H9 (cell line): ENCODE measurements around the gene ATP13A4. TPM values are rescaled to one million over a fixed set of nuclear protein-coding genes. Genes with fewer than 3 reads are reported as not detected.

Experiments used
- DNase-seq: peaks from one replicate; pipeline ENCODE4 v3.0.0-alpha.2; 2017
- H2AFZ ChIP-seq: one replicate; pipeline ENCODE4 v1.6.1; 2013; ENCODE audit warnings: mild to moderate bottlenecking, low read length, control low read depth, moderate library complexity
- H2AK5ac ChIP-seq: 2 replicates; pipeline ENCODE4 v1.6.1; 2013; ENCODE audit warnings: low read length, control low read depth, mixed read lengths; ENCODE audit not compliant: insufficient read length
- H2BK120ac ChIP-seq: one replicate; pipeline ENCODE4 v1.6.1; 2013; ENCODE audit warnings: low read depth, mild to moderate bottlenecking, low read length, control low read depth, inconsistent platforms; ENCODE audit not compliant: poor library complexity, severe bottlenecking
- H2BK12ac ChIP-seq: 2 replicates; pipeline ENCODE4 v1.6.1; 2013; ENCODE audit warnings: low read length, control low read depth, mixed read lengths, low read depth; ENCODE audit not compliant: insufficient read length
- H2BK15ac ChIP-seq: 2 replicates; pipeline ENCODE4 v1.6.1; 2013; ENCODE audit warnings: low read depth, low read length, control low read depth
- H2BK20ac ChIP-seq: one replicate; pipeline ENCODE4 v1.6.1; 2013; ENCODE audit warnings: low read depth, mild to moderate bottlenecking, low read length, control low read depth, inconsistent platforms; ENCODE audit not compliant: poor library complexity, severe bottlenecking
- H2BK5ac ChIP-seq: 2 replicates; pipeline ENCODE4 v1.6.1; 2013; ENCODE audit warnings: low read length, control low read depth, mixed read lengths; ENCODE audit not compliant: insufficient read length
- H3K14ac ChIP-seq: 2 replicates; pipeline ENCODE4 v1.6.1; 2013; ENCODE audit warnings: low read length, control low read depth; ENCODE audit not compliant: insufficient read depth
- H3K18ac ChIP-seq: 2 replicates; pipeline ENCODE4 v1.6.1; 2013; ENCODE audit warnings: low read depth, mild to moderate bottlenecking, mixed read lengths, low read length, control low read depth; ENCODE audit not compliant: insufficient read length
- H3K23ac ChIP-seq: 2 replicates; pipeline ENCODE4 v1.6.1; 2013; ENCODE audit warnings: low read length, control low read depth, mixed read lengths, low read depth; ENCODE audit not compliant: insufficient read length
- H3K23me2 ChIP-seq: 2 replicates; pipeline ENCODE4 v1.6.1; 2013; ENCODE audit warnings: low read depth, mild to moderate bottlenecking, mixed read lengths, low read length, control low read depth; ENCODE audit not compliant: insufficient read length, poor library complexity, severe bottlenecking
- H3K27ac ChIP-seq: 2 replicates; pipeline ENCODE4 v1.5.1; 2013; ENCODE audit warnings: low read length, control low read depth, mixed read lengths, low read depth; ENCODE audit not compliant: insufficient read length
- H3K27me3 ChIP-seq: 2 replicates; pipeline ENCODE4 v1.6.1; 2013; ENCODE audit warnings: low read length, control low read depth, inconsistent platforms; ENCODE audit not compliant: insufficient read depth
- H3K4ac ChIP-seq: 2 replicates; pipeline ENCODE4 v1.6.1; 2013; ENCODE audit warnings: low read depth, mild to moderate bottlenecking, control low read depth, inconsistent platforms, low read length, moderate library complexity
- H3K4me1 ChIP-seq: 2 replicates; pipeline ENCODE4 v1.6.1; 2013; ENCODE audit warnings: low read length, control low read depth, inconsistent platforms; ENCODE audit not compliant: insufficient read depth
- H3K4me2 ChIP-seq: 2 replicates; pipeline ENCODE4 v1.6.1; 2013; ENCODE audit warnings: low read length, control low read depth, mixed read lengths; ENCODE audit not compliant: insufficient read length, insufficient read depth
- H3K56ac ChIP-seq: 2 replicates; pipeline ENCODE4 v1.6.1; 2013; ENCODE audit warnings: low read depth, mild to moderate bottlenecking, mixed read lengths, low read length, control low read depth; ENCODE audit not compliant: insufficient read length
- H3K79me1 ChIP-seq: 2 replicates; pipeline ENCODE4 v1.6.1; 2013; ENCODE audit warnings: low read depth, mild to moderate bottlenecking, moderate library complexity, low read length, control low read depth, inconsistent platforms; ENCODE audit not compliant: insufficient read depth, poor library complexity, severe bottlenecking
- H3K79me2 ChIP-seq: 2 replicates; pipeline ENCODE4 v1.6.1; 2013; ENCODE audit warnings: low read length, control low read depth, inconsistent platforms; ENCODE audit not compliant: insufficient read depth
- H3K9ac ChIP-seq: 2 replicates; pipeline ENCODE4 v1.6.1; 2013; ENCODE audit warnings: low read length, control low read depth, mixed read lengths; ENCODE audit not compliant: insufficient read length; ENCODE audit errors: extremely low read depth
- H3K9me3 ChIP-seq: one replicate; pipeline ENCODE4 v1.6.1; 2013; ENCODE audit warnings: low read depth, low read length, inconsistent platforms; ENCODE audit not compliant: control insufficient read depth
- H3T11ph ChIP-seq: one replicate; pipeline ENCODE4 v1.6.1; 2013; ENCODE audit warnings: mild to moderate bottlenecking, low read length, control low read depth, inconsistent platforms
- H4K20me1 ChIP-seq: one replicate; pipeline ENCODE4 v1.6.1; 2013; ENCODE audit not compliant: control insufficient read depth, insufficient read length, insufficient read depth
- H4K5ac ChIP-seq: 2 replicates; pipeline ENCODE4 v1.6.1; 2013; ENCODE audit warnings: low read depth, mild to moderate bottlenecking, mixed read lengths, low read length, control low read depth; ENCODE audit not compliant: insufficient read length
- H4K8ac ChIP-seq: replicated peaks from 2 replicates; pipeline ENCODE4 v1.6.1; 2013; ENCODE audit warnings: low read length, control low read depth, mixed read lengths, low read depth; ENCODE audit not compliant: insufficient read length
- H4K91ac ChIP-seq: 2 replicates; pipeline ENCODE4 v1.6.1; 2013; ENCODE audit warnings: low read depth, mild to moderate bottlenecking, moderate library complexity, mixed read lengths, low read length, control low read depth; ENCODE audit not compliant: insufficient read length
- H3K27ac Mint-ChIP-seq, 3 experiments: 2 replicates in 2 of 3; 3 replicates in 1 of 3; pipeline ENCODE4 v1.8.0; 2020 to 2021; ENCODE audit warnings: mixed read lengths in 3 of 3, mild to moderate bottlenecking in 1 of 3, moderate library complexity in 1 of 3
- H3K27me3 Mint-ChIP-seq: 2 replicates; pipeline ENCODE4 v1.8.0; 2021; ENCODE audit warnings: low read depth, mild to moderate bottlenecking, moderate library complexity, mixed read lengths
- H3K36me3 Mint-ChIP-seq, 3 experiments: 2 replicates in 2 of 3; 3 replicates in 1 of 3; pipeline ENCODE4 v1.8.0; 2020 to 2021; ENCODE audit warnings: low read depth in 3 of 3, mixed read lengths in 3 of 3; ENCODE audit not compliant: insufficient read depth in 1 of 3
- H3K4me1 Mint-ChIP-seq, 2 experiments: 2 replicates each; pipeline ENCODE4 v1.8.0; 2020; ENCODE audit warnings: mixed read lengths in 2 of 2
- H3K4me3 Mint-ChIP-seq, 2 experiments: 2 replicates in 1 of 2; 3 replicates in 1 of 2; pipeline ENCODE4 v1.8.0; 2020 to 2021; ENCODE audit warnings: mild to moderate bottlenecking in 2 of 2, mixed read lengths in 2 of 2, moderate library complexity in 1 of 2
- H3K9me3 Mint-ChIP-seq, 2 experiments: 2 replicates in 1 of 2; 3 replicates in 1 of 2; pipeline ENCODE4 v1.8.0; 2020; ENCODE audit warnings: mild to moderate bottlenecking in 2 of 2, mixed read lengths in 2 of 2, moderate library complexity in 1 of 2
- CTCF ChIP-seq: fragments of 200-600 bp; sonication (generic); conservative IDR thresholded peaks from 3 replicates; pipeline ENCODE4 v1.8.0; 2021; ENCODE audit warnings: antibody characterized with exemption, mild to moderate bottlenecking
- WGBS: extraction: QIAGEN DNeasy Blood & Tissue Kit; methylation state at CpG from one replicate; pipeline ENCODE4 v1.1.7; 2013; ENCODE audit warnings: missing lambda C conversion rate, low lambda C conversion rate, mixed read lengths; ENCODE audit not compliant: insufficient read length; ENCODE audit errors: extremely low coverage; 5-methylcytosine and 5-hydroxymethylcytosine counted together
- total RNA-seq: library from RNA; stranded (reverse); gene quantifications from 2 replicates; pipeline ENCODE4 v1.2.1, GENCODE V29; 2021

Gene ATP13A4
- total RNA-seq, 1 experiment from 2014 or later, result 0.13 TPM

GRCh38 chr3:193396451-193397244 lies 158.0 kb downstream of the ATP13A4 start:
- H4K5ac ChIP-seq, result no peak overlapping the region
- Mint-ChIP-seq H3K27ac (no peak overlapping the region), H3K4me1 (peaks cover 11 to 12% of the 10 kb centered on the region in 2 experiments), H3K36me3 (no peaks in the 10 kb centered on the region; a peak in 2 of 7 replicates), H3K9me3 (peaks cover 3 to 8% of the 10 kb centered on the region in 2 experiments; a peak in 4 of 5 replicates), H3K27me3 (no peaks in the 10 kb centered on the region), H3K4me3 (no peak overlapping the region)
- no CpG with 5 or more reads among the region's 7 CpGs for WGBS
- no peaks in the 10 kb centered on the region for H3K27me3 ChIP-seq
- H2BK20ac ChIP-seq, result no peak overlapping the region
- no peak overlapping the region for H2BK15ac ChIP-seq
- no peak for TF ChIP-seq CTCF
- H3K79me2 ChIP-seq, result no peaks in the 10 kb centered on the region
- no peaks in the 10 kb centered on the region for H3K9me3 ChIP-seq
- H4K8ac ChIP-seq, result no peak overlapping the region
- H3K4ac ChIP-seq, result no peak overlapping the region
- no peak overlapping the region for H2BK5ac ChIP-seq
- no peak overlapping the region for H3K18ac ChIP-seq
- no peak overlapping the region for H3K4me2 ChIP-seq
- no peak for DNase-seq
- no peaks in the 10 kb centered on the region for H4K20me1 ChIP-seq
- no peak overlapping the region for H3K27ac ChIP-seq
- H3K56ac ChIP-seq, result no peak overlapping the region
- H3T11ph ChIP-seq, result no peak overlapping the region
- H3K4me1 ChIP-seq, result peaks cover 4% of the 10 kb centered on the region; the same call in 1 of the 2 replicates
- no peak overlapping the region for H2BK12ac ChIP-seq
- no peak overlapping the region for H2BK120ac ChIP-seq
- H3K23me2 ChIP-seq, result no peaks in the 10 kb centered on the region
- no peak overlapping the region for H3K23ac ChIP-seq
- H3K14ac ChIP-seq, result no peak overlapping the region
- no peak overlapping the region for H2AK5ac ChIP-seq
- no peak overlapping the region for H3K9ac ChIP-seq
- H3K79me1 ChIP-seq, result no peaks in the 10 kb centered on the region
- no peak overlapping the region for H4K91ac ChIP-seq
- H2AFZ ChIP-seq, result no peak overlapping the region
